ENCODE measurements around the gene LPCAT3.

The LPCAT3 gene

GRCh38 chr12:7035463-7035862 lies 17.2 kb upstream of the LPCAT3 start:
- in situ Hi-C loops (cut with MboI; ENCODE audit: low pct_unique_long_range_greater_than_20kb, low sequenced_read_pairs, unreplicated experiment), result no loop called here
- TF ChIP-seq CTCF (IDR thresholded peaks at IDR 0.05; ENCODE audit: extremely low read depth, insufficient read depth, missing control alignments), result no peak
- no peak for DNase-seq (ENCODE audit: low spot score)

DNA sequence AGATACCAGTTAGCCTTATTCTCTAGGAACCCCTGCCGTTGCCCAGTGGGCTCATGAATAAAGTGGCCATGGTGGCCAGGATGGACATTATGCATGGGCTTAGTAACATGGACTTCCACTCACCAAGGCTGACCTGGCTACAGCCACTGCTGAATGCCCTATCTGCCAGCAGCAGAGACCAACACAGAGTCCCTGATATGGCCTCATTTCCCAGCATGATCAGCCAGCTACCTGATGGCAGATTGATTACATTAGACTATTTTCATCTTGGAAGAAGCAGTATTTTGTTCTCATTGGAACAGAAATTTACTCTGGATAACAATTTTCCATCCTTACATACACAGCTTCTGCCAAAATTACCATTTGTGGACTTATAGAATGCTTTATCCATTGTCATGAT lies 16.2 kb upstream of the LPCAT3 start:
- in situ Hi-C loops (cut with MboI; ENCODE audit: low pct_unique_long_range_greater_than_20kb, low sequenced_read_pairs, unreplicated experiment), result no loop called here

GRCh38 chr12:7032990-7033389 lies 14.7 kb upstream of the LPCAT3 start:
- no peak for DNase-seq (ENCODE audit: low spot score)
- TF ChIP-seq CTCF (IDR thresholded peaks at IDR 0.05; ENCODE audit: extremely low read depth, insufficient read depth, missing control alignments), result no peak
- in situ Hi-C loops (cut with MboI; ENCODE audit: low pct_unique_long_range_greater_than_20kb, low sequenced_read_pairs, unreplicated experiment), result no loop called here

More for the DNA sequence above, 16.2 kb upstream of the LPCAT3 start:
- TF ChIP-seq CTCF (IDR thresholded peaks at IDR 0.05; ENCODE audit: extremely low read depth, insufficient read depth, missing control alignments), result no peak
- no peak for DNase-seq (ENCODE audit: low spot score)

- TF ChIP-seq CTCF (IDR thresholded peaks at IDR 0.05; ENCODE audit: extremely low read depth, insufficient read depth, missing control alignments), result no peak
- no peak for DNase-seq (ENCODE audit: low spot score)
- in situ Hi-C loops (cut with MboI; ENCODE audit: low pct_unique_long_range_greater_than_20kb, low sequenced_read_pairs, unreplicated experiment), result no loop called here
Measured at GRCh38 chr12:7031306-7031705, 13.0 kb upstream of the LPCAT3 start.

DNA sequence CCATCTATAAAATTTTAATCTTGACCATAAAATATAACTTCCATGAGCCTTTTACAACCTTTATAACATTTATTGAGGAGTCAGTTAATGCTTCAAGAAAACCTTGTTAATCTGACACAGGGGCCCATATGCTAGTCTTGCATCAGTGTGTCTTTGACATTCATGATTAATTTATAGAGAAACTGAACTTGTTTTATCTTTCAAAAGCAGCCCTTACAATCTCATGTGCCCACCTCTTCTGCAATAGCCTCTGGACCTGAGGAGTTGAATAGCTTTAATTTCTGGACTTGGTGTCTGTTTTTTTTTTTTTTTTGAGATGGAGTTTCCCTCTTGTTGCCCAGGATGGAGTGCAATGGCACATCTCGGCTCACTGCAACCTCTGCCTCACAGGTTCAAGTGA lies 8.6 kb upstream of the LPCAT3 start:
- no peak for DNase-seq (ENCODE audit: low spot score)
- in situ Hi-C loops (cut with MboI; ENCODE audit: low pct_unique_long_range_greater_than_20kb, low sequenced_read_pairs, unreplicated experiment), result no loop called here
- no peak for TF ChIP-seq CTCF (IDR thresholded peaks at IDR 0.05; ENCODE audit: extremely low read depth, insufficient read depth, missing control alignments)

- in situ Hi-C loops (cut with MboI; ENCODE audit: low pct_unique_long_range_greater_than_20kb, low sequenced_read_pairs, unreplicated experiment), result no loop called here
- no peak for DNase-seq (ENCODE audit: low spot score)
- TF ChIP-seq CTCF (IDR thresholded peaks at IDR 0.05; ENCODE audit: extremely low read depth, insufficient read depth, missing control alignments), result no peak
Measured at GRCh38 chr12:7023114-7023513, 4.8 kb upstream of the LPCAT3 start.

DNA sequence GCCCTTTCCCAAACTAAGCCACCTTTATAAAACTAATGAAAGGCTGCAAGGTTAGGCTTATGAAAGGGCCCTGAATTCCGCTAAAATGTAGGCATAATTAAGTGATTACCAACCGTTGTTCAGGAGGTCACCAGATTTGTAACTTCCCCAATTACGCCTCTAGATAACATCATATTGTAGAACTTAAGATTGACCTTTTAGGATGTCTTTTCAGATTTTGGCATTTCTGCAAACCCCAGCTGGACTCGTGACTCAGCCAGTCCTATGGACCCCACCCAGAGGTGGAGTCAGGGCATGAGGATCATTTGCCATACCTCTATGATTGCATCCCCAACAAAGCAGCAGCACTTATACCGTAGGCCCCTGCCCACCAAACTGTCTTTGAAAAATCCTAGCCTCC lies 3.7 kb upstream of the LPCAT3 start:
- TF ChIP-seq CTCF (IDR thresholded peaks at IDR 0.05; ENCODE audit: extremely low read depth, insufficient read depth, missing control alignments), result no peak
- DNase-seq (ENCODE audit: low spot score), result no peak
- in situ Hi-C loops (cut with MboI; ENCODE audit: low pct_unique_long_range_greater_than_20kb, low sequenced_read_pairs, unreplicated experiment), result no loop called here
